ENCODE results near the gene HOTAIR. TPM values are rescaled to one million over a fixed set of nuclear protein-coding genes. Genes with fewer than 3 reads are reported as not detected.

The HOTAIR gene
- total RNA-seq, 4 donors from 2014 or later = 4.9 to 14.9 (median 9.7) TPM

DNA sequence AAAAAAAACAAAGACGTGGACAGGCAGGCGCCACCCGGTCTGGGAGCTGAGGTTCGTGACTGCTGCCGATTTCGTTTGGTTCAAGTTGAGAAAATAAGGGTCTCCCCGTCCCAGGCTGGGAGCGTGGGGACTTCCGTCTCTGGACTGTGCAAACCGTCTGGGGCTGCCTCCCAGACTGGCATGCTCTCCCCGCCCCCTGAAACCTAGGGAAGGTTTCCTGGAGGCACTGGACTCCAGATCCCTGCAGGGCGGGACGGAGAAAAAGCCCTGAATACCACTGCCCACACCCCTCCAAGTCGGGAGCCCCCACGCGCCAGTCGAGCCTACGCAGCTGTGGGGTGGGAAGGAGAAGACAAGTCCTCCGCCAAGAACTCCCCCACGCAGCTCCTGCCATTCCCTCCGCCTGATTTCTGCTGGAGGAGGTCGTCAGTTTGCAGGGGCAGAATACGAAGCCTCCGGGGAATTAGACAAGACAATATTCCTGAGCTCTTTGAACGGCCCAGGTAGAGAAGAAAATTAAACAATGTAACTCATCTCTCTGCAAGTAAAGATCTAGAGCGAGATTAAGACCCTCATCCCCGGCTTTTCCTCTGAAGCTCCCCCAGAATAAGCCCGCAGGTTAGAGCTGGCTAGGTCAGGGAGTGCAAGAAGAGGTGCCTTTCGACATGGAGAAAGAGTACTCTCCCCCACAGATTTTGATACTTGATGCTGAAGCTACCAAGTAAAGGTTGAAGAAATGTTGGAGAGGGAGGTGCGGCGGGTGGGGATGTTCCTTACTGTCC, 46.5 kb downstream of the HOTAIR start:
- H3K4me3 ChIP-seq (ENCODE audit: low read depth, poor library complexity, severe bottlenecking) = no peak overlapping the region
- no peak for DNase-seq (ENCODE audit: low spot score in 2 of 2)
- intact Hi-C loops (cut with DNase I; ENCODE audit: low total_unique reads) = no loop called here
- WGBS, 2 donors = 11 to 12% methylated on average over 31 of the region's 31 CpGs
- TF ChIP-seq POLR2A (IDR thresholded peaks at IDR 0.05) = no peak
- TF ChIP-seq, protein P1, sequence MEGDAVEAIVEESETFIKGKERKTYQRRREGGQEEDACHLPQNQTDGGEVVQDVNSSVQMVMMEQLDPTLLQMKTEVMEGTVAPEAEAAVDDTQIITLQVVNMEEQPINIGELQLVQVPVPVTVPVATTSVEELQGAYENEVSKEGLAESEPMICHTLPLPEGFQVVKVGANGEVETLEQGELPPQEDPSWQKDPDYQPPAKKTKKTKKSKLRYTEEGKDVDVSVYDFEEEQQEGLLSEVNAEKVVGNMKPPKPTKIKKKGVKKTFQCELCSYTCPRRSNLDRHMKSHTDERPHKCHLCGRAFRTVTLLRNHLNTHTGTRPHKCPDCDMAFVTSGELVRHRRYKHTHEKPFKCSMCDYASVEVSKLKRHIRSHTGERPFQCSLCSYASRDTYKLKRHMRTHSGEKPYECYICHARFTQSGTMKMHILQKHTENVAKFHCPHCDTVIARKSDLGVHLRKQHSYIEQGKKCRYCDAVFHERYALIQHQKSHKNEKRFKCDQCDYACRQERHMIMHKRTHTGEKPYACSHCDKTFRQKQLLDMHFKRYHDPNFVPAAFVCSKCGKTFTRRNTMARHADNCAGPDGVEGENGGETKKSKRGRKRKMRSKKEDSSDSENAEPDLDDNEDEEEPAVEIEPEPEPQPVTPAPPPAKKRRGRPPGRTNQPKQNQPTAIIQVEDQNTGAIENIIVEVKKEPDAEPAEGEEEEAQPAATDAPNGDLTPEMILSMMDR (IDR thresholded peaks at IDR 0.05) = no peak

DNA sequence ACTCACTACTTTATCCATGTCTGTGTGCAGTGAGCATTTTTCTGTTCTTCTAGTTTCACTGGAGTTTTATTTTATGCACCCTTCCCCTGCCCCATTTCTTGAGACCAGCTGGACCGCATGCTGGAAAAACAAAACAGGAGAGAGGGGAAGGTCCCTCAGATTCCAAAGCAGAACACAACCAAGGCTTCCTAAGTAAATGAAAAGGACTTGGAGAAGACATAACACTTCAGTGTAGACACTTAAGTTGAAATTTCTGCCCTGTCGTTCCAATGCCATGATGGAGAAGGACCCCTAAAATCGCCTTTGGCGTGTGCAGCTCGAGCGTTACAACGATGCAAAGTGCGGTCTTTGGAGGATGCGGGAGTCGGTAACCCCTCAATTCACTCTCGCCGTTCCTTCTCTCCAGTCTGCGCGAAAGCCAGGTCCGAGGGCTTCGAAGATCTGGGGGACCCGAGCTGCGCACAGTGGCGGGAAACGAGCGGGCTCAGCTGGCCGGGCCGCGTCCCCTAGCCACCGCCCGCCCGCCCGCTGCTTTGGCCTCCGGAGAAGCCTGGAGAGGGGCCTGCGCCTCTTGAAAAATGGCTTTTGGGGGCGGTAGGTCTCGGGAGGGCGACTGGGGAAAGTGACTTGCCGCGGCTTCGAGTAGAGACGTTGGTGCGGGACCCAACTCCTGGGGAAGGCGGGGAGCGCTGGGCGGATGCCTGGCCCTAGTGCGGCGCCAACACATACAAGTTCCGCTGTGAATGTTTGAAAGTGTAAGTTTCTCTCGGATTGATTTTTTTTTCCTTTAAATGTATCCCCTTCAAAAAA, 47.3 kb downstream of the HOTAIR start:
- TF ChIP-seq, protein P1 (IDR thresholded peaks at IDR 0.05) = no peak
- no peak for TF ChIP-seq POLR2A (IDR thresholded peaks at IDR 0.05)
- 22 to 24% methylated on average over 33 to 45 of the region's 45 CpGs for WGBS, 2 donors
- no peak for DNase-seq (ENCODE audit: low spot score in 2 of 2)
- intact Hi-C loops (cut with DNase I; ENCODE audit: low total_unique reads) = no loop called here
- H3K4me3 ChIP-seq (ENCODE audit: low read depth, poor library complexity, severe bottlenecking) = no peak overlapping the region

DNA sequence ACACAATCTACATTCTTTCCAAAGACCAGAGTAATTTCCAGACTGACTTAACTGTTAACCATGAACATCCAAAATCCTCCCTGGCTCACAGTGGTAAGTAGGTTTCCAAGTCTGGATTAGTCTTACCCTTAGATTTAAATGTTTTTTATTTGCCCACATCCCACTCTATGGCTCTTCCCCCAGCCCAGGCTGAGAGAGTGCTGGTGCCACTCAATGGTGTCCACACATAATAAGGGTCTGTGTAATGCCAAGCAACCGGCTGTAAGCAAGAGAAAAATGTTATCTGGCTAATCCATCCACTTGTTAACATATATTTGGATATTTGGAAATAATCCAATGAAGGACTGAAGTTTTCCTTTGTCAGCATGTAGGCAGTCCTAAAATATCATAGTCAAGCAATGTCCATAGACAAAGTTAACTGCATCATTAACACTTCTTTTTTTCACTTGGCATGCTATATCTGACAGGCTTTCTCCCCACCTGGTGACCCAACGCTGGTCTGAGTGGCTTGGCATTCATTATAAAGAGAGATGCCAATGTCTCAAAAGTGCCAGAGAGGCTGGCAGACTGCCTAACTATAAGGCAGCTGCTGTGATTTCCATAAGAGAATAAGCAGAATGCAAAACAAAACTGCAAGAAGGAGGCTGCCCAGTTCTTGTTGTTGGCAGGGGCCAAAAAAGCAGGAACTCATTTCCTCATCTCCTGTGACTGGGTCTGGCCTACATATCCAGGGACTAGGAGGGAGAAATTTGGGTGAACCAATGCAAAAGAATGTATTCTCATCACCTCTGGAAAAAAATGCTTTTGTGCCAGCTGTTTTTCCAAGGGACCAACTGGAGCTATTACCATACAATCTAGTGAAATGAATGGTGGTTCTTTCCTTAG, 50.0 kb downstream of the HOTAIR start:
- intact Hi-C loops (cut with DNase I; ENCODE audit: low total_unique reads) = no loop called here
- no peak for DNase-seq (ENCODE audit: low spot score in 2 of 2)
- H3K4me3 ChIP-seq (ENCODE audit: low read depth, poor library complexity, severe bottlenecking) = no peak overlapping the region
- no peak for TF ChIP-seq POLR2A (IDR thresholded peaks at IDR 0.05)
- TF ChIP-seq, protein P1 (IDR thresholded peaks at IDR 0.05) = no peak
- 37 to 39% methylated on average over 2 of the region's 2 CpGs for WGBS, 2 donors

DNA sequence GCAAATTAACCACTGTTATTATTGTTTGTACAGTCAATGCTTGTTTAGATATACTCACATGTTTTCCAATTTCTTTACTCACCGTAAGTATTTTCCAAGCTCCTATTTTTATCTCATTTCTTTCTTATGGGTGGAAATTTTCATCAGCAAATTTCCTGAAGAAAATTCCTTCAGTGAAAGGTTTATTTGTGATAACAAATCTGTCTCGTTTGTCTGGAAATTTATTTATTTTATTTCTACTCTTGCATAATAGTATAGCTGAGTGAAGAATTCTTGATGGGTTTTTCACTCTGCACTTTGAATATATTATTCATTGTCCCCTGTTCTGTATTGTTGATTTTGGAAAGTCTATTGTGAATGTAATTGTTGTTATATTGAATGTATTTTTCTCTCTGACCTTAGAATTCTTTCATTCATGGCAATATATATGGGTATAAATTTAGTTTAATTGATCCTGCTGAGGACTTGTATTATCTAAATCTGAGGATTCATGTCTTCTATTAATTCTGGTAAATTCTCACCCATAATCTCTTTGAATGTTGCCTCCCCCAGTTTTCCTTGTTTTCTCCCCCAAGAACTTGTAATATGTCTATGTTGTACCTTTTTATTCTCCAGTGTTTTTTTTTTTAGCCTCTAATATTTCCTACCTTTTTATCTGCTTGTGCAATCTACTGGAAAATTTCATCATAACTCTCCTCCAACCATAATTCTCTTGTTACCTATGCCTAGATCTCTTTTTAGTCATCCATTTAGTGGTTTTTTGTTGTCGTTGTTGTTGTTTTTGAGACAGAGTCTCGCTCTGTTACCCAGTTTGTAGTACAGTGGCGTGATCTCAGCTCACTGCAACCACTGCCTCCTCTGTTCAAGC, 57.7 kb downstream of the HOTAIR start:
- 80 to 83% methylated on average over 5 of the region's 5 CpGs for WGBS, 2 donors
- TF ChIP-seq, protein P1 (IDR thresholded peaks at IDR 0.05) = no peak
- no peak for TF ChIP-seq POLR2A (IDR thresholded peaks at IDR 0.05)
- H3K4me3 ChIP-seq (ENCODE audit: low read depth, poor library complexity, severe bottlenecking) = no peak overlapping the region
- intact Hi-C loops (cut with DNase I; ENCODE audit: low total_unique reads) = no loop called here
- DNase-seq (ENCODE audit: low spot score in 2 of 2) = no peak

MicroRNAs within 50 kb of the gene (microRNA counts, 767-probe panel; counts per million panel counts)
- microRNA hsa-miR-196a-5p = 10,680 to 12,526 counts per million in 2 donors

Small RNA genes within 50 kb of the gene (microRNA-seq; reads per million reads assigned to microRNA genes)
- 4,583 to 5,828 reads per million in 2 donors for gene MIR196A2 (ENCODE audit: borderline number of aligned reads in 1 of 2, borderline replicate concordance in 2 of 2)

Other genes with a start within 250 kb of the HOTAIR start
- 100 to 1,000 TPM; 313 to 432 (median 391) TPM for gene CALCOCO1, start 247.5 kb downstream of the HOTAIR start, total RNA-seq
- not detected for gene CISTR, start 223.0 kb downstream of the HOTAIR start, total RNA-seq
- gene HOXC13, start 36.1 kb downstream of the HOTAIR start, total RNA-seq = 10 to 100 TPM in 2 of 4 donors, 1 to 10 TPM in 2; 9.8 to 14.9 (median 11.2) TPM
- 10 to 100 TPM in 1 of 4 donors, 1 to 10 TPM in 3; 4.4 to 13.6 (median 6.5) TPM for gene HOXC12, start 20.1 kb downstream of the HOTAIR start, total RNA-seq
- gene HOXC11, start 1.8 kb downstream of the HOTAIR start, total RNA-seq = 10 to 100 TPM in 1 of 4 donors, 1 to 10 TPM in 3; 4.9 to 10.7 (median 6.2) TPM
- 10 to 100 TPM; 14.2 to 35.9 (median 23.4) TPM for gene HOXC10, start 10.2 kb upstream of the HOTAIR start, total RNA-seq
- 10 to 100 TPM in 3 of 4 donors, 1 to 10 TPM in 1; 9.6 to 16.8 (median 11.7) TPM for gene HOXC9, start 25.2 kb upstream of the HOTAIR start, total RNA-seq
- gene HOXC8, start 34.0 kb upstream of the HOTAIR start, total RNA-seq = 1 to 10 TPM; 1.0 to 2.2 (median 1.5) TPM
- gene HOXC6, start 53.5 kb upstream of the HOTAIR start, total RNA-seq = 1 to 10 TPM; 2.6 to 6.3 (median 3.7) TPM
- gene HOXC5, start 58.1 kb upstream of the HOTAIR start, total RNA-seq = 1 to 10 TPM in 1 of 4 donors, under 1 TPM in 2, not detected in 1; 0.58 to 2.2 (median 0.97) TPM
- gene HOXC4, start 78.9 kb upstream of the HOTAIR start, total RNA-seq = 1 to 10 TPM; 1.7 to 6.1 (median 3.2) TPM
- 10 to 100 TPM; 50.6 to 73.0 (median 55.4) TPM for gene SMUG1, start 214.0 kb upstream of the HOTAIR start, total RNA-seq